Astrocyte of the spinal cord (primary cell): ENCODE data around the gene LYSMD2.

Source experiments
- DNase-seq: peaks from one replicate; pipeline ENCODE4 v3.0.0; 2011; ENCODE audit warnings: low read depth, low spot score
- H3K4me3 ChIP-seq: 2 replicates; pipeline ENCODE4 v1.5.1; 2011; ENCODE audit warnings: low read depth, mild to moderate bottlenecking, low read length, moderate library complexity
- in situ Hi-C: cut with HindIII; loops from 2 replicates; pipeline ENCODE4 v1.10.0; 2017; ENCODE audit warnings: low sequenced_read_pairs
- TF ChIP-seq, protein P1 (sequence below): IDR thresholded peaks from 2 replicates; pipeline ENCODE4 v1.5.1; 2012; ENCODE audit warnings: low read depth, mild to moderate bottlenecking, low read length, inconsistent platforms

Gene LYSMD2

DNA sequence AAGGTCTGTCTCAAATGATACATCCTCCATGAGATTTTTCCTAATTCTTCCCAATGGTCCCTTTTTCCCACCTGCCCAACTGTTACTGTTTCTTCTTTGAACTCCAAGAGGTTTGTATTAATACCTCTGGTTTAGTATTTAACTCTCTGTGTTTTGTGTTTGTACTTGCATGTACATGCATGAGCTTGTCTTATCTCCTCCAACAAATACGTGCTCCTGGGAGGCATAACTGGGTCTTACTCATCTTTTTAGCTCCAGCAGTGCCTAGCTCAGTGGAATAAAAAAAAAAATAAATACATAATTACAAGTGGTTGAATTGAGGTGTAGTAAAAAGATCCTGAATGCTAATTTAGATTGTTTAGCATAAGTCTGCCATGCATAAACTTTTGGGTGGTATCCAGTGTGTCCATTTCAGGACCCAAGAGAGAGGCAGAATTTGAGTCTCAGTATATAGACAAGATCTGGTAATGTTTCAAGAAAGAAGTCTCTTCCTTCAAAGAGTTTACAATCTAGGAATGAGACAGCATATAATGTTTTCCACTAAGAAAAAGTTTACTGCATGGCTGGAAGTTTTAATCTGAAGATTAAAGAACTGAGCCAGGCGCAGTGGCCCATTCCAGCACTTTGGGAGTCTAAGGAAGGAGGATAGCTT is 1.7 kb upstream of the LYSMD2 start:
- no peak for DNase-seq
- no peak overlapping the region for H3K4me3 ChIP-seq
- in situ Hi-C loops: no loop called here
- TF ChIP-seq, protein P1, sequence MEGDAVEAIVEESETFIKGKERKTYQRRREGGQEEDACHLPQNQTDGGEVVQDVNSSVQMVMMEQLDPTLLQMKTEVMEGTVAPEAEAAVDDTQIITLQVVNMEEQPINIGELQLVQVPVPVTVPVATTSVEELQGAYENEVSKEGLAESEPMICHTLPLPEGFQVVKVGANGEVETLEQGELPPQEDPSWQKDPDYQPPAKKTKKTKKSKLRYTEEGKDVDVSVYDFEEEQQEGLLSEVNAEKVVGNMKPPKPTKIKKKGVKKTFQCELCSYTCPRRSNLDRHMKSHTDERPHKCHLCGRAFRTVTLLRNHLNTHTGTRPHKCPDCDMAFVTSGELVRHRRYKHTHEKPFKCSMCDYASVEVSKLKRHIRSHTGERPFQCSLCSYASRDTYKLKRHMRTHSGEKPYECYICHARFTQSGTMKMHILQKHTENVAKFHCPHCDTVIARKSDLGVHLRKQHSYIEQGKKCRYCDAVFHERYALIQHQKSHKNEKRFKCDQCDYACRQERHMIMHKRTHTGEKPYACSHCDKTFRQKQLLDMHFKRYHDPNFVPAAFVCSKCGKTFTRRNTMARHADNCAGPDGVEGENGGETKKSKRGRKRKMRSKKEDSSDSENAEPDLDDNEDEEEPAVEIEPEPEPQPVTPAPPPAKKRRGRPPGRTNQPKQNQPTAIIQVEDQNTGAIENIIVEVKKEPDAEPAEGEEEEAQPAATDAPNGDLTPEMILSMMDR: no peak

GRCh38 chr15:51738553-51738952 is 1.1 kb upstream of the LYSMD2 start:
- H3K4me3 ChIP-seq: no peak overlapping the region
- in situ Hi-C loops: no loop called here
- DNase-seq: no peak
- TF ChIP-seq, protein P1: no peak

DNA sequence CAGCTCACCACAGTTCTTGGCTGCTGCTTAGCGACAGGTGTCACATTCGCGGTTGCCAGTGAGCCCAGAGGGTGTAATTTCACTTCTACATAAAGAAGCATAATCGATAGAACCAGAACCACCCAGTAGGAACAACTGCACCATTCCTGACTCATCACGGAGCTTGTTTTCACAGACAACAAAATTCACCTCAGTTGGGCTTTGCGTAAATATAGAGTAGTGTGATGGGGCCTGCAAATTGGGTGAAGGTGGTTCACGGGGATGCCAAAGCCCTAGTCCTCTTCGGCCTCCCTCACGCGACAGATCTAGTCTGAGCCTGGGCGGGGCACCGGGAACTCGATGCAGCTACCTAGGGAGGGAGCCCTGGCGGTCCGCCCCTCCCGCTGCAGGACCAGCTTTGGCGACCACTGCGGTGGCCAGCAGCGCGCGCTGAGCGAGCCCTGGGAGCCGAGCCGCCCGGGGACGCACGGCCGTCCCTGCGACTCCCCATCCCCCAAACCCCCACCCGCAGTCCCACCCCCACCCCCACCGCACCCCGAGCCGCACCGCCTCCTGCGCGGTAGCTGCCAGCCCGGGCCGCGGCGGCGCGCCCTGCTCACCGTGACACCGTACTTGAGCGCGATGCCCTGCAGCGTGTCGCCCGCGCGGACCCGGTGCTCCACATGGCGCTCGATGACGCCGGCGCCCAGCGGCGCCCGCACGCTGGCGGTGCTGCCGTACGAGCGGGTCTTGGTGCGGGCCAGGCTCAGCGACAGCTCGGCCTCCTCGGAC is 519 bp downstream of the LYSMD2 start:
- TF ChIP-seq, protein P1: no peak
- DNase-seq: no peak
- peak overlapping the region; percentile 53 for H3K4me3 ChIP-seq
- in situ Hi-C loops: no loop called here

- H3K4me3 ChIP-seq: no peak overlapping the region
- no peak for DNase-seq
- TF ChIP-seq, protein P1: no peak
- in situ Hi-C loops: no loop called here
Measured at GRCh38 chr15:51736069-51736468, 1.4 kb downstream of the LYSMD2 start.

DNA sequence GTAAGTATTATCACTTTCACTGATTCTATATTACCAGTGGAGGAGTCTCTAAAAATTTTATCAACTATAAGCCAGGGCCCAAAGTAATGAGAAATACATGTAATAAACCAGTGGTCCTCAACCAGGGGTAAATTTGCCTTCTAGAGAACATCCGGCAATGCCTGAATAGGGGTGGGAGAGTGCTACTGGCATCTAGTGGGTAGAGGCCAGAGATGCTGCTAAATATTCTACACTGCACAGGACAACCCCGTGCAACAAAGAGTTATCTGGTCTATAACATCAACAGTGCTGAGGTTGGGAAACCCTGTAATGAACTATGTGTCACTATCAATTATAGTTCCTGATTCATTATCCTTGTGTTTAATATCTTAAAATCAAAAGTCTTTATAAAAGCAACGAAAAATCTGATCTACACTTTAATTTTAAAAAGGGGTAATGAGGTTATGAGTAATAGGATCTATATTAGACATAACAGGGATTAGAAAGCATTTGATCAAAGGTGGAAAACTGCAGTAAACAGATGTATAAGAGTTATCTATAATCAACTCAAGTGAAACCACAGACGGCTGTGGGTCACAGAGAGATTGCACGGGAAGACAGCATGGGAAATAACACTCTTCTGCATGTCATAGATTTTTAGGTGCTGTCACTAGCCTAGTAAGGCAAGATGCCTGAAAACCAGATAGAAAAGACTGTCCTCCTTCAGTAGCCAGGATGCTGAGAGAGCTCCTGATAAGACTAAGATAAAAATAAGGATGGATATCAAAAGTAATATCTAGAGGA is 2.0 kb downstream of the LYSMD2 start:
- in situ Hi-C loops: no loop called here
- no peak for DNase-seq
- TF ChIP-seq, protein P1: no peak
- H3K4me3 ChIP-seq: no peak overlapping the region

DNA sequence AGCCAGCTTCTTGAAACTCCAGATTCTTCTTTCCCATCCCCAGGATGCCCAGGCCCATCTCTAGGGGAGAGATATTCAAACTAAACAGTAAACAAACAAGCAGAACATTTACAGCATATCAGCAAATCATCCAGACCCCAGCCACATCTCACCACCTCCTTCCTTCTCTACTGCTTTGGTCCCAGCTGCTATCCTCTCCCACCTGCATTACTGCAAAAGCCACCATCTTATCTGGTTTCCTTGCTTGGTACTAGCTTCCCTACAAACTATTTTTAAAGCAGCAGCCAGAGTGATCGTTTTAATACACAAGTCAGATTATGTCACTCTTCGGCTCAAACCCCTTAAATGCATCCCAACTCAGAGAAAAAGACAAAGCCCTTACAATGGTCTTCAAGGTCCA is 4.8 kb downstream of the LYSMD2 start:
- in situ Hi-C loops: no loop called here
- no peak overlapping the region for H3K4me3 ChIP-seq
- DNase-seq: no peak
- TF ChIP-seq, protein P1: no peak
